ENCODE measurements around the gene SYNDIG1.
A peak's percentile ranks its signal among the peaks of the same experiment; 100 is the strongest.
"Not testable (repeated sequence)": the region's sequence is repeated elsewhere in the genome, so short reads cannot be mapped to it uniquely, and the experiment has no call there.

Gene SYNDIG1

DNA sequence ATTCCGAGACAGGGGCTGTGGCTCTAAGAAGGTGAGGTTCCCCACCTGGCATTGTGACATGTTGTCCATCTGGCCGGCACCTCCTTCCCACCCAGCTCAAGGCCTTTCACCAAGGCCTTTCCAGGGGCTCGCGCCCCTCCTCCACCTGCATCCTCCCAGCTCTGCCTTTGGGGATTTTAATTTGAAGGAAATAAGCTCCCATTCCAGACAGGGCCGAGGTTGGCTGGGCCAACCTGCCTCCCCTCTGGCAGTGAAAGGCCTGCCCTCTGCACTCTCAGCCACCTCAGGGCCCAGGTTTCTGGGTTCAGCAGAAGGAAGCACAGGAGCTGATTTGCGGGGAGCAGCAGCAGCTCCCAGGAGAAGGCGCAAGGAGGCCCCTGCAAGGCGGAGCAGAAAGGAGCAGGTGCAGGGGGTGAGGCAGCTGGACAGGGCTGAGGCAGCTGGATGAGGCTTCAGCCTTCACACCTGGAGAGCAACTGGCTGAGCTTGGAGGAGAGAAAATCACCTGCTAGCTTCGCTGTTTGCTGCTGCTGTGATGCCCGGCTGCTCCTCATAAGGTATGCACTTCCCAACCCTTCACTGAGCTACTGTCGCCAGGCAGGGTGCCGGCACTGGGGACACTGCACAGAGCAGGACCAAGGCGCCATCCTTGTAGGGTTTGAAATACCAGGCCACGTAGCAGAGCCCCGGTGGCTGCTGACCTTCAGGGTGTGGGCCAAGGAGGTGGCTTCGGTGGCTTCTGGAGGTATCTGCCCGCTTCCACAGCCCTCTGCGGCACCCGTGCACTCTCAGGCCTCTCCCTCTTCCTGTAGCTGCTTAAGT is 147.0 kb downstream of the SYNDIG1 start:
- TF ChIP-seq GATA1 (IDR thresholded peaks at IDR 0.05; ENCODE audit: low read depth, low read length): no peak
- no peak for TF ChIP-seq POLR2A (IDR thresholded peaks at IDR 0.05; ENCODE audit: low read length)
- no peak for DNase-seq

DNA sequence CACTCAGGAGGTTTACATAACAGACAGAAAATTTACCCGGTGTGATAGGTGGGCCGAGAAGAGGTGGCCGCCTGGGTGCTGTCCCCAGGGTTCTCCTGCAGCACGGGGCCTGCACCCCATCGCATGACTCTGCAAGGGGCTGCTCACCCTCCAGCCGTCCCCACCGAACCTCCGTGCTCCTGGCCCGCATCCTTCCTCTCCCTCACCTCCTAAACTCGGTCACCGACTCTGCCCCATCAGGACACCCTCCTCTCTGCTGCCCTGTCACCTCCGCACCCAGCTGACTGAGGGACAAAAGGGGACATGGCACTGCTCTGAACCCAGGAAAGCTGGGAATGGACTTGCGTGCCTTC is 147.6 kb downstream of the SYNDIG1 start:
- DNase-seq: no peak
- TF ChIP-seq POLR2A (IDR thresholded peaks at IDR 0.05; ENCODE audit: low read length): no peak
- no peak for TF ChIP-seq GATA1 (IDR thresholded peaks at IDR 0.05; ENCODE audit: low read depth, low read length)

DNA sequence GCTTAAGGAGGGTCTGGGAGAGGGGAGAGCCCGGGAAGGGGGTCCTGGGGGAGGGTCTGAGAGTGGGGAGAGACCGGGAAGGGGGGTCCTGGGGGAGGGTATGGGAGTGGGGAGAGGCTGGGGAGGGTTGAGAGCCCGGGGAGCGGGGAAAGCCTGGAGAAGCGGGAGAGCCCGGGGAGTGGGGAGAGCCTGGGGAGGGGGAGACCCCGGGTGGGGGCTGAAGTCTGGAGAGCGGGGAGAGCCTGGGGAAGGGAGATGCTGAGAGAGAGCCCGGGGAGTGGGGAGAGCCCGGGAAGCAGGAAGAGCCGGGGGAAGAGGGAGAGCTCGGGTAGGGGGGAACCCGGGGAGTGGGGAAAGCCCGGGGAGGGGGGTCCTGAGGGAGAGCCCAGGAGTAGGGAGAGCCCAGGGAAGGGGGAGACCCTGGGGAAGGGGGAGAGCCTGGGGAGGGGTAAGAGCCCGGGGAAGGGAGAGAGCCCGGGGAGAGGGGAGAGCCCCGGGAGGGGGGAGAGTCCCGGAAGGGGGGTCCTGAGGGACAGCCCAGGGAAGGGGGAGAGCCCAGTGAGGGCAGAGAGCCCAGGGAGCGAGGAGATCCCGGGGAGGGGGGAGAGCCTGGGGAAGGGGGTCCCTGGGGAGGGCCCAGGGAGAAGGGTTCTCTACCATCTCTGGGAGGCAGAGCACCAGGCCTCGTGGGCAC is 148.5 kb downstream of the SYNDIG1 start:
- TF ChIP-seq GATA1 (IDR thresholded peaks at IDR 0.05; ENCODE audit: low read depth, low read length) (no peak), POLR2A (IDR thresholded peaks at IDR 0.05; ENCODE audit: low read length) (no peak)
- DNase-seq: no peak

DNA sequence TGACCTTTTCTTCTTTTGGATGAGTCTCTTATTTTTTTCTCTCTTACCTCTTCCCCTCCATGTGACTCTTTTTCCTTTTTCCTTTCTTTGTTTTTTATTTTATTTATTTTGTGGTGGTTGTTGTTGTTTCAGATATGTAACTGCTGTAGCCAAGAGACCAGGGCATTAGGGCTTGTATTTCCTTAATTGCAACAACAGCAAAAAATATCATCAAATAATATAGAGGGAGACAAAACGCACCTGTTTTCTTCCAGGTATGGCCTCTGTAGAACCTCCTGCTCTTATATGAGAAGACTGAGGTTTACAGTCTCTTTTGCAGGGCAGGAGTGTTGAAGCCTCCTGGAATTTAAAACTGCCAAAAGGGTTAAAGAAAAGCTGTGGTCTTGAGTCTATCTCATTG is 149.3 kb downstream of the SYNDIG1 start:
- DNase-seq: no peak
- no peak for TF ChIP-seq POLR2A (IDR thresholded peaks at IDR 0.05; ENCODE audit: low read length)
- no peak for TF ChIP-seq GATA1 (IDR thresholded peaks at IDR 0.05; ENCODE audit: low read depth, low read length)

DNA sequence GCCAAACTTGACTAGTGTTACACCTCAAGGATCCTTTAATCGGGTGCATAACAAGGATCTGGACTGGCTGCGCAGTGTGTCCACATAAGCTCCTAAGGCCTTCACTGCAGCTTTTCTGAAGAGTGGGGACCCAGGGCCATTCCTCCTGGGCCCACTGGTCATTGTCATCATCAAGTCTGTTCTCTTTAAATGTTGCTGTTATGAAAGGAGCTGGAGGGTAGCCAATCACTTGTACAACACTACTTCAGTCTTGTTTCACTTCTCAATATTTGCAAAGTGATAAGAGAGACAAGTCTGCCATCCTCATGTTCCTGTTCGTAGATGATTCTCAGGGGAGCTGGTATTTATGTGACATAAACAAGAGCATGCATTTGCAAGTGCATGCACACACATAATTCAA is 149.8 kb downstream of the SYNDIG1 start:
- DNase-seq: no peak
- no peak for TF ChIP-seq POLR2A (IDR thresholded peaks at IDR 0.05; ENCODE audit: low read length)
- TF ChIP-seq GATA1 (IDR thresholded peaks at IDR 0.05; ENCODE audit: low read depth, low read length): no peak

DNA sequence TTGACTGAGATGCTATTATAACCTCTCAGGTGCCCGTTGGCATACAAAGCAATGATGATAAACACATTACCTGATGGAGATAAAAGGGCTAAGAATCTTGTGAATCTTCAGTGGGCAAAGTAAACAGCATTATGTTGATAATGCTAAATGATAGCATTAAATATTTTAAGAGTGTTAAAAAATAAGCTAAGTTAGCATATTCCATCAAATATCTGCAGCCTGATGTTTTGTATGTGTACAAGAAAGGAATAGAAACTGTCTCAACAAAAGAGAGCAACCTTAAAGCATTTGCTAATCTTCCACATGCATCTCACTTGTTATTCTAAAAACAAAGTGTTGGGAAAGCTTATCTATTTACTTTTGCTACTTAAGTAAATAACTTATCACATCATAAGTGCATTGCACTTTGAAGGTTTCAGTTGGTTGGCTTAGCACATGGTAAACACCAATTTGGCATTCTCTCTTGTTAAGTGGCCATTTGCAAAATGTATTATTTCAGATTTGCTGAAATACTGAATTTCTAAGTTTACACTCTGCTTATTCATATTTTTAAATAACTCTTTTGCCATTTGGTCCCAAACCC is 151.6 kb downstream of the SYNDIG1 start:
- TF ChIP-seq POLR2A (IDR thresholded peaks at IDR 0.05; ENCODE audit: low read length) (no peak), GATA1 (IDR thresholded peaks at IDR 0.05; ENCODE audit: low read depth, low read length) (no peak)
- DNase-seq: no peak

DNA sequence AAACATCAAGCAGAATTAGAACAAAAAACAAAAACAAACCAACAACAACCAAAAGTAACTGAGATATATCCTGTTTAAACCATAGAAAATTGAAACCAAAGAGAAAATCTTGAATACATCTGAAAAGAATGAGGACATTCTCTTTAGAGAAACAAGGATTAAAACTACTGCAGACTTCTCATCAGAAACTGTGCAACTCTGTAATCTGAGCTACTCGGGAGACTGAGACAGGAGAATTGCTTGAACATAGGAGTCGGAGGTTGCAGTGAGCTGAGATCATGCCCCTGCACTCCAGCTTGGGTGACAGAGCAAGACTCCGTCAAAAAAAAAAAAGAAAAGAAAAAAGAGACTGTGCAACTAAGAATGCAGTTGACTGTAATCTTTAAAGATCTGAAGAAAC is 153.4 kb downstream of the SYNDIG1 start:
- no peak for DNase-seq
- TF ChIP-seq GATA1 (IDR thresholded peaks at IDR 0.05; ENCODE audit: low read depth, low read length) (no peak), POLR2A (IDR thresholded peaks at IDR 0.05; ENCODE audit: low read length) (no peak)

DNA sequence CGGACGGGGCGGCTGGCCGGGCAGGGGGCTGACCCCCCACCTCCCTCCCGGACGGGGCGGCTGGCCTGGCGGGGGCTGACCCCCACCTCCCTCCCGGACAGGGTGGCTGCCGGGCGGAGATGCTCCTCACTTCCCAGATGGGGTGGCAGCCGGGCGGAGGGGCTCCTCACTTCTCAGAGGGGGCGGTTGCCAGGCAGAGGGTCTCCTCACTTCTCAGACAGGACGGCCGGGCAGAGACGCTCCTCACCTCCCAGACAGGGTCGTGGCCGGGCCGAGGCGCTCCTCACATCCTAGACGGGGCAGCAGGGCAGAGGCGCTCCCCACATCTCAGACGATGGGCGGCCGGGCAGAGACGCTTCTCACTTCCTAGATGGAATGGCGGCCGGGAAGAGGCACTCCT is 156.7 kb downstream of the SYNDIG1 start:
- not testable (repeated sequence) for DNase-seq

DNA sequence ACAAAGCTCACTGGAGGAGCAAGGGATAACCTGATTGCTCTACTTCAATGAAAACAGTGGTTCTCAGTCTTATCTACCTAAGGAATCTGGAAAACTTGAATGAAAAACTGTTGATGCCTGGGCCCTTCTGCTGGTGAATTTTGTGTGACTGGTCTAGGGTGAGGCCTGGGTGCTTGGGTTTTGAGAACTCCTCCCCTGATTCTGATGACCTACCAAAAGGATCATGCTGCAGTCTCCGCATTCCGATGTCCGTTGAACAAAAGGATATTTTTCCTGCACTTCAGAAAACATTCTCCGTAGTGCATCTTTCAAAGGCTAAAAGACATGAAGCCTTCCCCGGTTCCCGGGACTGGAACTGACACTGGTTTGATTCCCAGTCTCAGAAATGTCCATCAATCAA is 157.9 kb downstream of the SYNDIG1 start:
- TF ChIP-seq GATA1 (IDR thresholded peaks at IDR 0.05; ENCODE audit: low read depth, low read length) (no peak), POLR2A (IDR thresholded peaks at IDR 0.05; ENCODE audit: low read length) (no peak)
- no peak for DNase-seq

DNA sequence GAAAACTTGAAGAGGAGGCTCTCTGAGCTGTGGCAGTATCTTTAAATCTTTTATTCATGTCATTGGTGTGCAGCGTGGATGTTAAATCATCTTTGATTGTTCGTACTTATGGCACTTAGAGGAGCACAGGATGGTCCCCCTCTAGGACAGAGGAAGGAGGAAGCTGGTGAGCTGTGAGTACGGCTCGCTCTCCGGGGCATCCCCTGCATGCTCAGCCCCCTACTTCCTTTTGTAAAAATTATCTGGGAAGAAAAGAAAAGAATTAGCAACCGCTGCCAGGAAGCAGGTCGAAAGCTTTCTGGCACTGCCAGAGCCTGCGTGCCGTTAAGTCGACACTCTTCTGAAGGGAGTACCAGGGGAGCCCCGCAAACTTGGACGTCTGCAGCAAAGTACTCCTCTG is 158.5 kb downstream of the SYNDIG1 start:
- DNase-seq: no peak
- TF ChIP-seq GATA1 (IDR thresholded peaks at IDR 0.05; ENCODE audit: low read depth, low read length): no peak
- no peak for TF ChIP-seq POLR2A (IDR thresholded peaks at IDR 0.05; ENCODE audit: low read length)

DNA sequence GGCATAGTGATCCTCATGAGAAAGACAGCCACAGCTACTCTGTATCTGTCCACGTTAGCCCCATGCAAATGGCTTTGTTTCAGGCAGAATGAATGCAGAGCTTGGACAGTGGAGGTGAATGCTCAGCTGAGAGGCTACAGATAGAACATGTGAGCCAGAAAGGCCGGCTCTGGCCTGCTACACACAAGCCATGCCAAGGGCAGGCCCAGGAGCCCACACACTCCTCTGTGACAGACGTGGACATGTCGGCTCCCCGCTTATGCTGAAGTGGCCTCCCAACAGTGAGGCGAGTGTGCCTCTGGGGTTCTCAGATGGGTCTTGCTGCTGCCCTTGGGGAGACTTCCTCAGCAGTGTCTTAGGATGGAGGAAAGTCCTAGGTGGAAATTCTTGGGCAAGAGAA is 159.6 kb downstream of the SYNDIG1 start:
- no peak for DNase-seq
- no peak for TF ChIP-seq GATA1 (IDR thresholded peaks at IDR 0.05; ENCODE audit: low read depth, low read length)
- no peak for TF ChIP-seq POLR2A (IDR thresholded peaks at IDR 0.05; ENCODE audit: low read length)

DNA sequence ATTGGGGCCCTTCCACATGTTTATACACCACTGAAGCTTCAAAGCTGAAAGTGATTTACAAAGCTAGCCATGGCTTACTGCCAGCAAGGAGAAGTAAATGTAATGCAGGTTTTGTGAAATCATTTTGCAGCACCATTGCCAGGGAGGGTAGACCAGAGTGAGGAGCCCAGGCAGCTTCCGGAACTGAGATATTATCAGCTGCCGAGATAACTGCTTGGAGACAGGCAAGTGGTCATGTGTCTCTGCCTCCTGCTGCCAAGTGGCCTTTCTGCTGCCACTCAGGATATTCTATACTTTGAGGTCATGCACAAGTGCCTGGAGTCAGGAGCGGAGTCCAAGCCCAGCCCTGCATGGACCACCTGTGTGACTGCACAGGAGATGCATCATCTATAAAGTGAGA is 160.2 kb downstream of the SYNDIG1 start:
- DNase-seq: peak; percentile 13 to 41
- no peak for TF ChIP-seq POLR2A (IDR thresholded peaks at IDR 0.05; ENCODE audit: low read length)
- TF ChIP-seq GATA1 (IDR thresholded peaks at IDR 0.05; ENCODE audit: low read depth, low read length): no peak

DNA sequence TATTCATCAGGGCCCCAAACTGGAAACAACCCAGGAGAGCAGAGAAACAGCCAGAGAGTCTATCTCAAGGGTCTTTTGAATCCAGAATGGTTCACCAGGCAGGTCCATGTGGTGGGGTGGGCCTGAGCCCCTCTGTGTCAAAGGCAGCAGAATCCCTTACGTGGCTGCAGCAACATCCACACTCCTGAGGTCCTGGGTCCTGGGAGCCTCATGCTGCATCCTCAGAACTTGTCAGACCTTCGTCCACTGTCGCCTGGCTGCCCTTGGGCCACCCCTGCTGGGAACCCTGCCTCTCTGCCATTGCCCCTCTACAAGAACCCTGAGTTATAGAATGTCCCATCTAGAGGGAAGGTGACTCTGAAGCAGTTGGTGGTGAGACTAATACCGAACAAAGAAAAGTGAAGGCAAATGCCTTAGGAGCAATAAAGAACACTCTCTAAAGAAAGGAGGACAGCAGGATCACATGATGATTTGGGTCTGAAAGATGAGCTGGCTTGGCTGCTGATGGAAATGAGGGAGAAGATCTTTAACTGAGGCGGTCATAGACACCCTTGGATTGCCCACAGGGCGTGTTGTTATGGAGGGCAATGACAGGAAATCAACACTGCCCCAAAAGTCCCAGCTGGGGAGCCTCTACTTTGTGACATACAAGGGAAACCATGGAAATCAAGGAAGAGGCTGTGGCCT is 161.2 kb downstream of the SYNDIG1 start:
- no peak for DNase-seq
- TF ChIP-seq POLR2A (IDR thresholded peaks at IDR 0.05; ENCODE audit: low read length): no peak
- no peak for TF ChIP-seq GATA1 (IDR thresholded peaks at IDR 0.05; ENCODE audit: low read depth, low read length)

DNA sequence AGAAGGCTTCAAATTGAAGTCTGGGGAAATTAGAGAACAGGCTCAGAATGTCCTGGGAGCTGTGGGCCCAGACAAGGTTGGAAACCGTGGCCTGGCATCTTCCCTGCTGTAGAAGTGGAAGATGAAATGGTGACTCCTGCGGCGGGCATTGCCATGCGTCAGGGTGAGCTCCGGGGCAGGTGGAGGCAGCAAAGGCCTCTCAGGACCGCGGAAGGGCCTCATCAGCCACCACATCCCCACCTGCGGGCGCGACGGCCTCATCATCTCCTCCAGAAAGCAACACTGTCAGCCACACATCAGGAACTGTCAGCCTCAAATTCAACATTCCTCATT is 161.7 kb downstream of the SYNDIG1 start:
- no peak for TF ChIP-seq GATA1 (IDR thresholded peaks at IDR 0.05; ENCODE audit: low read depth, low read length)
- no peak for TF ChIP-seq POLR2A (IDR thresholded peaks at IDR 0.05; ENCODE audit: low read length)
- DNase-seq: no peak
